Measurements from ENCODE around the gene GNG13. TPM values are rescaled to one million over a fixed set of nuclear protein-coding genes. Genes with fewer than 3 reads are reported as not detected.

The GNG13 gene
- total and polyA plus RNA-seq, 8 donors, result not detected

DNA sequence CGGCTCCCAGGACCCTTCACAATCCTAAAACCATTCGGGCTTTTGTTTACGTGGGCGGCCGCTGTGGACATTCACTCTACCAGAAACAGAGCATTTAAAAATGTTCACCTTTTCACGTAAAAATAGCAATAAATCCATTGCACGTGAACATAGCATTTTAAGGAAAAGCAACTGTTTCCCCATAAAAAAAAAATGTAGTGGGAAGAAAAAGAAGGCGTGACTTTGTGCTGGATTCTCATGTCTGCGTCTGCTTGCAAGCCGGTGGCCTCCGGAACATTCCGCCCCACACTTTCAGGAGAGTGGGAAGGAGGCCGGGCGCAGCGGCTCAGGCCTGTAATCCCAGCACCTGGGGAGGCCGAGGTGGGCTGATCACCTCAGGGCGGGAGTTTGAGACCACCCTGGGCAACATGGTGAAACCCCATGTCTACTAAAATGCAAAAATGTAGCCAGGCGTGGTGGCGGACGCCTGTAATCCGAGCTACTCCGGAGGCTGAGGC, 13.4 kb upstream of the GNG13 start:
- H3K4me1 ChIP-seq, result peaks cover 0 to 21% (median 7%) of the 10 kb centered on the region in 4 donors
- H3K36me3 ChIP-seq, result no peaks in the 10 kb centered on the region
- intact Hi-C loops (cut with DNase I; ENCODE audit: low total_unique reads), result loop anchor here (5.0 kb wide), 1 partner anchor 243 kb away; no protein-coding TSS in a partner anchor
- peaks cover 14 to 98% (median 60%) of the 10 kb centered on the region in 3 donors for H3K27me3 ChIP-seq
- WGBS, 5 donors, result 58 to 65% (median 62%) methylated on average over 22 of the region's 22 CpGs
- DNase-seq, result no peak
- TF ChIP-seq, protein P1, sequence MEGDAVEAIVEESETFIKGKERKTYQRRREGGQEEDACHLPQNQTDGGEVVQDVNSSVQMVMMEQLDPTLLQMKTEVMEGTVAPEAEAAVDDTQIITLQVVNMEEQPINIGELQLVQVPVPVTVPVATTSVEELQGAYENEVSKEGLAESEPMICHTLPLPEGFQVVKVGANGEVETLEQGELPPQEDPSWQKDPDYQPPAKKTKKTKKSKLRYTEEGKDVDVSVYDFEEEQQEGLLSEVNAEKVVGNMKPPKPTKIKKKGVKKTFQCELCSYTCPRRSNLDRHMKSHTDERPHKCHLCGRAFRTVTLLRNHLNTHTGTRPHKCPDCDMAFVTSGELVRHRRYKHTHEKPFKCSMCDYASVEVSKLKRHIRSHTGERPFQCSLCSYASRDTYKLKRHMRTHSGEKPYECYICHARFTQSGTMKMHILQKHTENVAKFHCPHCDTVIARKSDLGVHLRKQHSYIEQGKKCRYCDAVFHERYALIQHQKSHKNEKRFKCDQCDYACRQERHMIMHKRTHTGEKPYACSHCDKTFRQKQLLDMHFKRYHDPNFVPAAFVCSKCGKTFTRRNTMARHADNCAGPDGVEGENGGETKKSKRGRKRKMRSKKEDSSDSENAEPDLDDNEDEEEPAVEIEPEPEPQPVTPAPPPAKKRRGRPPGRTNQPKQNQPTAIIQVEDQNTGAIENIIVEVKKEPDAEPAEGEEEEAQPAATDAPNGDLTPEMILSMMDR (IDR thresholded peaks at IDR 0.05), result no peak
- TF ChIP-seq EP300 (IDR thresholded peaks at IDR 0.05) (no peak), POLR2A (IDR thresholded peaks at IDR 0.05) (no peak), POLR2AphosphoS5 (IDR thresholded peaks at IDR 0.05) (no peak)
- no peak overlapping the region for H3K4me3 ChIP-seq
- no peak overlapping the region for H3K27ac ChIP-seq
- H3K9me3 ChIP-seq, result peaks cover 0 to 12% (median 8%) of the 10 kb centered on the region in 4 donors

DNA sequence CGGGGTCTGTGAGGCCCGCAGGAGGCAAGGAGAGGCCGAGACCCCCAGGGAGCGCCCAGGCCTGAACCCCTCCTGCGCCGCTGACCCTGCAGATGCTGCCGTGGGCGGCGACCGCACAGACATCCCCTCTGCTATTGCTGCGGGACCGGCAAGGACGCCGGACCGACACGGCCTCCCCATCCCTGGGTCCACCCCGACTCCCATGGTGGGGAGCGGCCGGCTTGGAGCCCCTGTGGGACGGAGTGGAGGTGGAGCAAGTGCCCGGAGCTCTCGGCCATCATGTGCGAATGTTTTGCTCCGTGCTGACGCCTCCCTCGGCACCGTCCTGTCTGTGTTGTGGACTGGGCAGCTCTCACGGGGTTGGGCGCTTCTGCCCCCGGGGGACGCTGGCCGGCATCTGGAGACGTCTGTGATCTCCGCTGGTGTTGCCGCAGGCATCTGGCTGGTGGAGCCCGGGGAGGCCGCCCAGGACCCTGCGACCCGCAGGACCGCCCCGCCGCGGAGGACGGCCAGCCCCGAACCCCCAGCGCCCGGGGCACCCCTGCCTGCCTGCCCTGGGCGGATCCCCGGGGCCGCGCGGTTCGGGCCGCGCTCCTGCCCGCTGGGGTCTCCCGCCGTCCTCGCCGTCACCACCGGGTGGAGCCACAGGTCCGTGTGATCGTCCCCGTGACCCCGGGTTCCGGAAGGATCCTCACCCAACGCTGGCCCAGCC, 12.8 kb upstream of the GNG13 start:
- no peak overlapping the region for H3K27ac ChIP-seq
- H3K36me3 ChIP-seq, result no peaks in the 10 kb centered on the region
- peaks cover 0 to 12% (median 8%) of the 10 kb centered on the region in 4 donors for H3K9me3 ChIP-seq
- no peak for TF ChIP-seq EP300 (IDR thresholded peaks at IDR 0.05)
- TF ChIP-seq, protein P1 (IDR thresholded peaks at IDR 0.05), result peak in 1 of 7 experiments; percentile 38
- H3K27me3 ChIP-seq, result peaks cover 10 to 98% (median 54%) of the 10 kb centered on the region in 3 donors
- WGBS, 5 donors, result 9 to 30% (median 13%) methylated on average over 17 to 67 of the region's 67 CpGs
- intact Hi-C loops (cut with DNase I; ENCODE audit: low total_unique reads), result loop anchor here (5.0 kb wide), 1 partner anchor 244 kb away; no protein-coding TSS in a partner anchor
- peak in 1 of 2 donors; percentile 75 for DNase-seq
- peaks cover 6 to 27% (median 11%) of the 10 kb centered on the region in 4 donors for H3K4me1 ChIP-seq
- H3K4me3 ChIP-seq, result no peak overlapping the region

DNA sequence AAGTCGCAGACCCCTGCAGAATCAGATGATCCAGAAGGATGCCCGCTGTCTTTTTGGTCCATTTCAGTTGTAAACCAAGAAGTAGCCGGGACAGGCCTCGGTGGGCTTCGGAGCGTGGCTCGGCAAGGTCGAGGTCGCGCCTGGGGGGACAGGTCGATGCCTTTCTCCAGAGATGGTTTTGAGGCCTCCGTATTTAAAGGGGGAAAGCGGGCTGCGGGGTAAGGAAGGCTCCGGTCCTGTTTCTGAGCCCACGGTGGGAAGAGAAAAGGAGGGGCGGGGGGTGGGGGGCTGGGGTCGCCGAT, 7.5 kb upstream of the GNG13 start:
- TF ChIP-seq EP300 (IDR thresholded peaks at IDR 0.05), result no peak
- no peak for TF ChIP-seq POLR2A (IDR thresholded peaks at IDR 0.05)
- no peak for TF ChIP-seq POLR2AphosphoS5 (IDR thresholded peaks at IDR 0.05)
- TF ChIP-seq, protein P1 (IDR thresholded peaks at IDR 0.05), result no peak
- H3K9me3 ChIP-seq, result peaks cover 0 to 12% (median 8%) of the 10 kb centered on the region in 4 donors
- 14 to 39% (median 24%) methylated on average over 14 to 19 of the region's 19 CpGs for WGBS, 5 donors
- no peaks in the 10 kb centered on the region for H3K36me3 ChIP-seq
- peaks cover 1 to 66% (median 21%) of the 10 kb centered on the region in 3 donors for H3K27me3 ChIP-seq
- H3K4me1 ChIP-seq, result peaks cover 8 to 31% (median 25%) of the 10 kb centered on the region in 4 donors
- peak overlapping the region; percentile 42 to 97 (median 95) for H3K27ac ChIP-seq
- H3K4me3 ChIP-seq, result peak overlapping the region; percentile 50 to 91 (median 80)
- no peak for DNase-seq
- intact Hi-C loops (cut with DNase I; ENCODE audit: low total_unique reads), result no loop called here

DNA sequence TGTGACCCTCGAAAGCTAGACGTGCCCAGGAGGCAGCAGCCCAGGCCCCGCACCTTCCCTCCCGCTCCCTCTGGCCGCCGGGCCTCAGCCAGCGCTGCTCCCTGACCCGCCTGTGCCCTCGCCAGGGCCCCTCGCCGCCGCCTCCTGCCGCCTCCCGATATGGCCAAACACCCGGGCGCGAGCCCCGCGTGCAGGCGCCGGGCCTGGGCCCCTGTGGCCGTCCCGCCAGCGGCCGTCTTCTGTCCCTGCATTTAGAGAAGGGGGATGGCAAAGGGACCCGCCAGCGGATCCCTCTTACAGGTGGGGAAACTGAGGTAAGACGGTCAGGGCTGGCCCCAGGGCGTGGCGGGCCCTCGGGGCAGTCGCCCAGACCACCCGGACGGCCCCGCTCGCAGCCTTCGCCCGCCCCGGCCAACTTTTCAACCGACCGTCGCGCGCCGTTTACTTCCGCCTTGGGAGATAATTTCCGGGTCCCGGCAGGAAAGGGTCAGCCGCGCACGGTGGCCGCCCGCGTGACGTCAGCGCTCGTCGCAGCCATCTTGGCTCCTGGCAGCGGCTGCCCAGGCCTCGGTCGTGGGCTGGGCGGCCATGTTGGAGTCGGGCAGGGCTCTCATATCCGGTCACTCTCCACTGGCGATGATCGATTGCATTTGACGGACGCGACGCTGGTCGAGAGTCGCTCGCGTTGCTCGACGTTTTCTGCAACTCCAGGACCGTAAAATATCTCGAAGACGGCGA, 7.0 kb upstream of the GNG13 start:
- DNase-seq, result peak; percentile 95 to 98
- intact Hi-C loops (cut with DNase I; ENCODE audit: low total_unique reads), result no loop called here
- peak overlapping the region; percentile 50 to 91 (median 80) for H3K4me3 ChIP-seq
- peaks cover 0 to 66% (median 21%) of the 10 kb centered on the region in 3 donors for H3K27me3 ChIP-seq
- H3K36me3 ChIP-seq, result no peaks in the 10 kb centered on the region
- peak overlapping the region; percentile 90 to 97 (median 95) for H3K27ac ChIP-seq
- H3K9me3 ChIP-seq, result peaks cover 0 to 10% (median 8%) of the 10 kb centered on the region in 4 donors
- TF ChIP-seq, protein P1 (IDR thresholded peaks at IDR 0.05), result no peak
- peak; percentile 77 to 88 (median 88) for TF ChIP-seq POLR2AphosphoS5 (IDR thresholded peaks at IDR 0.05)
- peak in 1 of 4 donors; percentile 17 for TF ChIP-seq POLR2A (IDR thresholded peaks at IDR 0.05)
- TF ChIP-seq EP300 (IDR thresholded peaks at IDR 0.05), result no peak
- H3K4me1 ChIP-seq, result peaks cover 8 to 30% (median 25%) of the 10 kb centered on the region in 4 donors
- 0 to 38% (median 9%) methylated on average over 47 to 80 of the region's 80 CpGs for WGBS, 5 donors

All from stomach (tissue), 9 donors.